GM12878 (cell line): ENCODE measurements around the gene MALT1. TPM values are rescaled to one million over a fixed set of nuclear protein-coding genes. Genes with fewer than 3 reads are reported as not detected.

Experiments
- ATAC-seq: fragments of 200-7000 bp; cut with Tn5 transposase; 3 replicates; pipeline ENCODE4 v1.9.1; 2020; ENCODE audit warnings: mild to moderate bottlenecking, moderate library complexity
- Bru-seq: library from RNA; stranded (reverse); fragments of 400-500 nt; gene quantifications from one replicate; lab custom pipeline; 2021; lab: Mats Ljungman, UMichigan
- BruChase-seq, 2 experiments: library from RNA; stranded (reverse); fragments of 400-500 nt; gene quantifications; one replicate each; lab custom pipeline; 2021; lab: Mats Ljungman, UMichigan
- BruUV-seq: library from RNA; stranded (reverse); fragments of 400-500 nt; replicated peaks from 2 replicates; lab custom pipeline; 2021; lab: Mats Ljungman, UMichigan
- CTCF ChIA-PET: fragments of 300-600 bp; sonication (Branson Sonifier 250); formaldehyde crosslinking; extraction: SDS; loops from one replicate; lab custom pipeline; 2021; ENCODE audit warnings: inconsistent platforms; lab: Yijun Ruan, JAX
- POLR2A ChIA-PET: fragments of 350-600 bp; formaldehyde crosslinking; extraction: SDS; loops from one replicate; lab custom pipeline; 2021; ENCODE audit warnings: inconsistent platforms; lab: Charles Lee
- RAD21 ChIA-PET: fragments of 300-600 bp; sonication (Branson Sonifier 250); formaldehyde crosslinking; loops from one replicate; lab custom pipeline; 2023; ENCODE audit warnings: antibody characterized with exemption; ENCODE audit not compliant: unreplicated experiment; lab: Charles Lee
- SMC1A ChIA-PET: fragments of 300-600 bp; sonication (Branson Sonifier 250); formaldehyde crosslinking; loops from one replicate; lab custom pipeline; 2023; ENCODE audit not compliant: unreplicated experiment, uncharacterized antibody; lab: Charles Lee
- DNase-seq: peaks from one replicate; pipeline ENCODE4 v3.0.0-alpha.2; 2011; ENCODE audit warnings: low read depth, low spot score
- FAIRE-seq: peaks from 3 replicates; lab custom pipeline; 2011; peaks lifted over from hg19 to GRCh38; lab: Jason Lieb, UNC
- H2AFZ ChIP-seq: 2 replicates; pipeline ENCODE4 v1.6.0; 2011; ENCODE audit warnings: low read depth, low read length, control low read depth; ENCODE audit not compliant: control insufficient read depth
- H3K27ac ChIP-seq: 2 replicates; pipeline ENCODE4 v1.5.1; 2011; ENCODE audit warnings: control low read depth; ENCODE audit not compliant: control insufficient read depth, insufficient read depth
- H3K27me3 ChIP-seq, 2 experiments: replicated peaks in 1 of 2; 2 replicates each; pipeline versions ENCODE4 v1.6.0 to v1.6.1; 2011; ENCODE audit warnings: low read length in 1 of 2; ENCODE audit not compliant: control insufficient read depth in 2 of 2, insufficient read depth in 2 of 2
- H3K36me3 ChIP-seq, 2 experiments: 2 replicates each; pipeline ENCODE4 v1.5.1; 2011; ENCODE audit warnings: low read length in 1 of 2; ENCODE audit not compliant: control insufficient read depth in 2 of 2, insufficient read depth in 2 of 2
- H3K4me1 ChIP-seq: 2 replicates; pipeline ENCODE4 v1.6.1; 2011; ENCODE audit warnings: mild to moderate bottlenecking, low read length, moderate library complexity, mixed read lengths; ENCODE audit not compliant: control insufficient read depth, insufficient read depth
- H3K4me2 ChIP-seq: 2 replicates; pipeline ENCODE4 v1.6.0; 2011; ENCODE audit warnings: control low read depth; ENCODE audit not compliant: control insufficient read depth, insufficient read depth
- H3K4me3 ChIP-seq: fragments of 200-600 bp; sonication (generic); 2 replicates; pipeline ENCODE4 v1.5.1; 2016
- H3K79me2 ChIP-seq: 2 replicates; pipeline ENCODE4 v1.6.0; 2011; ENCODE audit warnings: low read length; ENCODE audit not compliant: control insufficient read depth, insufficient read depth
- H3K9ac ChIP-seq: 2 replicates; pipeline ENCODE4 v1.8.0; 2011; ENCODE audit warnings: low read length, control low read depth, mixed read lengths; ENCODE audit not compliant: control insufficient read depth, insufficient read depth
- H3K9me3 ChIP-seq: replicated peaks from 3 replicates; pipeline ENCODE4 v1.5.1; 2011; ENCODE audit warnings: mild to moderate bottlenecking, low read length; ENCODE audit not compliant: control insufficient read depth, insufficient read depth
- H4K20me1 ChIP-seq: 2 replicates; pipeline ENCODE4 v1.6.0; 2011; ENCODE audit not compliant: control insufficient read depth, insufficient read depth
- KAT2A ChIP-seq: conservative IDR thresholded peaks from 2 replicates; pipeline ENCODE4 v1.6.1; 2011; ENCODE audit warnings: low read depth, low read length; ENCODE audit not compliant: control insufficient read depth
- NFXL1 ChIP-seq: fragments of 450-650 bp; IDR thresholded peaks from 2 replicates; pipeline ENCODE4 v1.6.1; 2017; ENCODE audit warnings: antibody characterized with exemption, mild to moderate bottlenecking, borderline replicate concordance
- NR2F1 ChIP-seq: fragments of 450-650 bp; conservative IDR thresholded peaks from 2 replicates; pipeline ENCODE4 v1.6.1; 2017; ENCODE audit warnings: mild to moderate bottlenecking
- POLR2A ChIP-seq: IDR thresholded peaks from 2 replicates; pipeline ENCODE4 v1.6.1; 2011; ENCODE audit warnings: low read depth, mild to moderate bottlenecking, low read length
- SMAD1 ChIP-seq: fragments of 450-650 bp; IDR thresholded peaks from 2 replicates; pipeline ENCODE4 v1.6.1; 2018; ENCODE audit warnings: mild to moderate bottlenecking, low read depth; ENCODE audit not compliant: partially characterized antibody
- TAF1 ChIP-seq: IDR thresholded peaks from 2 replicates; pipeline ENCODE4 v1.6.1; 2011; ENCODE audit warnings: mild to moderate bottlenecking, low read depth, low read length, borderline replicate concordance
- ZBTB40 ChIP-seq: fragments of 450-650 bp; IDR thresholded peaks from 2 replicates; pipeline ENCODE4 v1.6.1; 2016; ENCODE audit warnings: mild to moderate bottlenecking, moderate library complexity, borderline replicate concordance
- WGBS: methylation state at CpG from one replicate; pipeline ENCODE4 v1.1.6; 2016; ENCODE audit warnings: low lambda C conversion rate; ENCODE audit not compliant: insufficient replicate concordance, insufficient coverage; ENCODE audit errors: missing lambda C conversion rate; 5-methylcytosine and 5-hydroxymethylcytosine counted together
- in situ Hi-C: fragments of 300-500 bp; cut with MboI; formaldehyde crosslinking; loops from 9 replicates; pipeline ENCODE4 v1.14.3; 2018; ENCODE audit warnings: mixed read lengths
- intact Hi-C: fragments of 100-400 bp; cut with micrococcal nuclease; formaldehyde crosslinking; loops from one replicate; pipeline ENCODE4 v1.14.2; 2022; ENCODE audit not compliant: unreplicated experiment
- long read RNA-seq, 2 experiments: library from polyadenylated mRNA; unstranded; transcript quantifications; one replicate each; pipeline ENCODE4 v2.0.0, GENCODE V29; 2019 to 2020
- polyA minus RNA-seq, 3 experiments: library from RNA; depleted of rRNA, polyadenylated mRNA; stranded (reverse); fragments of >200 nt; gene quantifications; 2 replicates each; pipeline ENCODE4 v1.2.3, GENCODE V29; 2011
- polyA plus RNA-seq, 11 experiments: library from polyadenylated mRNA; depleted of rRNA in 4 of 11; unstranded in 6 of 11; stranded (reverse) in 5 of 11; fragments of >200 nt; fragmentation: Nextera tagmentation in 4 of 11; fragmentation: Illumina TruSeq in 1 of 11; extraction: Ambion mirVana in 4 of 11; extraction: Trizol in 1 of 11; gene quantifications; 1 replicate in 1 of 11; 2 replicates in 10 of 11; pipeline versions ENCODE4 v1.2.1 to v1.2.3, GENCODE V29; 2011 to 2016; ENCODE audit warnings: inconsistent platforms in 2 of 11, missing spikeins in 2 of 11, low read depth in 1 of 11
- total RNA-seq, 4 experiments: library from RNA; depleted of rRNA in 3 of 4; stranded (reverse); fragments of >200 nt in 3 of 4; fragmentation: Illumina TruSeq in 1 of 4; extraction: Trizol in 1 of 4; gene quantifications; 2 replicates each; pipeline versions ENCODE4 v1.2.1 to v1.2.3, GENCODE V29; 2013 to 2021
- TF ChIP-seq, protein P1 (sequence below): fragments of 450-650 bp; formaldehyde crosslinking; IDR thresholded peaks from 2 replicates; pipeline ENCODE4 v1.4.0; 2022; ENCODE audit warnings: mild to moderate bottlenecking, moderate library complexity
- TF ChIP-seq, protein P2 (sequence below): fragments of 450-650 bp; IDR thresholded peaks from 2 replicates; pipeline ENCODE4 v1.6.1; 2017; ENCODE audit warnings: low read depth, mild to moderate bottlenecking, moderate library complexity

Gene MALT1
- 326 and 345 TPM in 2 replicates for total RNA-seq (2013; cell fraction: nucleolus; rRNA removed)
- total RNA-seq (2014; rRNA removed) (61.5 and 79.2 TPM in 2 replicates), total RNA-seq (2014; rRNA removed; fragmentation: Illumina TruSeq; extraction: Trizol) (65.8 and 71.2 TPM in 2 replicates), total RNA-seq (2021) (49.8 and 50.6 TPM in 2 replicates), polyA plus RNA-seq (2011; rRNA removed) (126 and 179 TPM in 2 replicates), polyA plus RNA-seq (2014; fragmentation: Illumina TruSeq; extraction: Trizol) (54.2 and 67.3 TPM in 2 replicates), polyA plus RNA-seq (2014; fragmentation: Nextera tagmentation; extraction: Ambion mirVana) (10 to 100 TPM; 17.6 to 32.5 TPM), polyA plus RNA-seq (2014; rRNA removed) (33.9 and 40.3 TPM in 2 replicates), polyA plus RNA-seq (2016; fragmentation: Nextera tagmentation; extraction: Ambion mirVana) (10 to 100 TPM; 32.5 to 37.2 TPM), polyA minus RNA-seq (2011; rRNA and poly(A)+ RNA removed) (83.9 and 129 TPM in 2 replicates), Bru-seq, nascent RNA (percentile 97 among the genes with signal in this experiment), BruChase-seq, experiment 1, labeled RNA remaining after a 6-hour chase (percentile 96 among the genes with signal in this experiment), BruChase-seq, experiment 2, labeled RNA remaining after a 2-hour chase (percentile 97 among the genes with signal in this experiment)
- 19.6 TPM for polyA plus RNA-seq (2011; ENCODE audit: low read depth)
- 40.3 and 53.0 TPM in 2 replicates for polyA plus RNA-seq (2011; cell fraction: cytosol; rRNA removed)
- polyA plus RNA-seq (2011; cell fraction: nucleus; rRNA removed): 145 and 211 TPM in 2 replicates
- 25.7 and 45.2 TPM in 2 replicates for polyA plus RNA-seq (2012)
- 28.5 and 42.0 TPM in 2 replicates for polyA minus RNA-seq (2011; cell fraction: cytosol; rRNA and poly(A)+ RNA removed)
- polyA minus RNA-seq (2011; cell fraction: nucleus; rRNA and poly(A)+ RNA removed): 66.7 and 73.4 TPM in 2 replicates
- long read RNA-seq, experiment 1, full-length matches to known transcripts: 1 of 5 reads
- long read RNA-seq, experiment 1, partial matches to known transcripts: 1 of 5 reads
- long read RNA-seq, experiment 1, other reads (novel, unspliced or antisense): 3 of 5 reads
- long read RNA-seq, experiment 2, partial matches to known transcripts: 20 of 49 reads
- long read RNA-seq, experiment 2, other reads (novel, unspliced or antisense): 27 of 49 reads

DNA sequence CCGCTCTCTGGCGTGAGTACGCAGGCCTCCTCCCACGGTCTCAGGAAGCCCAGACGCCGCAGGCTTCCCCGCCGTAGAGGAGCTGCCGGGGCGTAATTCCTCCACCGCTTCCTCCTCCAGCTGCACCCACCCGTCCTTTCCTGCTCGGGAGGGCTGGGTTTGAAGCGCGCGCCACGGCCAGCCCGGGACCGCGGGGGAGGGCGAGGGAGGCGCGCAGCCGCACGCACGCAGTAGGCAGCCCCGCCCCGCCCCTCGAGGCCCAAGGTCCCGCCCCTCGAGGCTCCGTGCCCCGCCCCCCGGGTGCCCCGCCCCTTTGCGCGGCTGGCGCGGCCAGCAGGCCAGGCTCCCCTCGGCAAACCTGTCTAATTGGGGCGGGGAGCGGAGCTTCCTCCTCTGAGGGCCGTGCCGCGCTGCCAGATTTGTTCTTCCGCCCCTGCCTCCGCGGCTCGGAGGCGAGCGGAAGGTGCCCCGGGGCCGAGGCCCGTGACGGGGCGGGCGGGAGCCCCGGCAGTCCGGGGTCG is at the start of gene MALT1:
Gene MALT1, plus strand, starts transcription at position 355 of the 521 bp plus-strand sequence. CDS start 179 bp downstream, outside the sequence.
- ChIA-PET POLR2A (interaction anchor here (0.8 to 5.6 kb wide), 15 partner anchors 10 to 1235 kb away, joined by 3 to 51 read pairs (median 9); no protein-coding TSS in a partner anchor), SMC1A (interaction anchor here (0.7 to 29.9 kb wide), 18 partner anchors 11 to 135 kb away, joined by 3 to 682 read pairs (median 5); no protein-coding TSS in a partner anchor), RAD21 (interaction anchor here (0.7 to 8.6 kb wide), 22 partner anchors 11 to 299 kb away, joined by 3 to 113 read pairs (median 4); no protein-coding TSS in a partner anchor), CTCF (interaction anchor here (0.5 to 5.5 kb wide), 12 partner anchors 10 to 176 kb away, joined by 3 to 33 read pairs (median 6); no protein-coding TSS in a partner anchor)
- WGBS: under 1% methylated on average over 33 of the region's 60 CpGs
- Histone ChIP-seq H3K27ac (peak within 1 kb of the TSS; percentile 93), H3K27me3 (no peaks in the 10 kb centered on the region), H3K9me3 (no peaks in the 10 kb centered on the region), H4K20me1 (no peaks in the 10 kb centered on the region; the same call in 1 of the 2 replicates), H3K4me3 (peak within 1 kb of the TSS; percentile 95), H3K4me2 (peak within 1 kb of the TSS; percentile 99), H3K9ac (peak within 1 kb of the TSS; percentile 93), H3K4me1 (peaks cover 16% of the 10 kb centered on the region; the same call in 1 of the 2 replicates), H3K36me3 (no peaks in the 10 kb centered on the region), H2AFZ (peak within 1 kb of the TSS; percentile 57), H3K79me2 (peaks cover 63% of the 10 kb centered on the region)
- DNase-seq (peak; percentile 75), FAIRE-seq (peak; percentile 83), ATAC-seq (peak; percentile 78)
- intact Hi-C loops: loop anchor here (2.0 kb wide), 1 partner anchor 130 kb away; no protein-coding TSS in a partner anchor
- in situ Hi-C loops: loop anchor here (25.0 kb wide), 1 partner anchor 1241 kb away; no protein-coding TSS in a partner anchor
- BruUV-seq: no TSS peak
- TF ChIP-seq SMAD1 (no peak), ZBTB40 (no peak), TAF1 (peak; percentile 97), POLR2A (peak; percentile 96), KAT2A (no peak), NR2F1 (no peak), NFXL1 (no peak)
- TF ChIP-seq, protein P1, sequence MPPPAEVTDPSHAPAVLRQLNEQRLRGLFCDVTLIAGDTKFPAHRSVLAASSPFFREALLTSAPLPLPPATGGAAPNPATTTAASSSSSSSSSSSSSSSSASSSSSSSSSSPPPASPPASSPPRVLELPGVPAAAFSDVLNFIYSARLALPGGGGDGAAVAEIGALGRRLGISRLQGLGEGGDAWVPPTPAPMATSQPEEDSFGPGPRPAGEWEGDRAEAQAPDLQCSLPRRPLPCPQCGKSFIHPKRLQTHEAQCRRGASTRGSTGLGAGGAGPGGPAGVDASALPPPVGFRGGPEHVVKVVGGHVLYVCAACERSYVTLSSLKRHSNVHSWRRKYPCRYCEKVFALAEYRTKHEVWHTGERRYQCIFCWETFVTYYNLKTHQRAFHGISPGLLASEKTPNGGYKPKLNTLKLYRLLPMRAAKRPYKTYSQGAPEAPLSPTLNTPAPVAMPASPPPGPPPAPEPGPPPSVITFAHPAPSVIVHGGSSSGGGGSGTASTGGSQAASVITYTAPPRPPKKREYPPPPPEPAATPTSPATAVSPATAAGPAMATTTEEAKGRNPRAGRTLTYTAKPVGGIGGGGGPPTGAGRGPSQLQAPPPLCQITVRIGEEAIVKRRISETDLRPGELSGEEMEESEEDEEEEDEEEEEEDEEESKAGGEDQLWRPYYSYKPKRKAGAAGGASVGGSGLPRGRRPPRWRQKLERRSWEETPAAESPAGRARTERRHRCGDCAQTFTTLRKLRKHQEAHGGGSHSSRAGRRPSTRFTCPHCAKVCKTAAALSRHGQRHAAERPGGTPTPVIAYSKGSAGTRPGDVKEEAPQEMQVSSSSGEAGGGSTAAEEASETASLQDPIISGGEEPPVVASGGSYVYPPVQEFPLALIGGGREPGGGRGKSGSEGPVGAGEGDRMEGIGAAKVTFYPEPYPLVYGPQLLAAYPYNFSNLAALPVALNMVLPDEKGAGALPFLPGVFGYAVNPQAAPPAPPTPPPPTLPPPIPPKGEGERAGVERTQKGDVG (CRISPR knock-in tag): no peak
- TF ChIP-seq, protein P2, sequence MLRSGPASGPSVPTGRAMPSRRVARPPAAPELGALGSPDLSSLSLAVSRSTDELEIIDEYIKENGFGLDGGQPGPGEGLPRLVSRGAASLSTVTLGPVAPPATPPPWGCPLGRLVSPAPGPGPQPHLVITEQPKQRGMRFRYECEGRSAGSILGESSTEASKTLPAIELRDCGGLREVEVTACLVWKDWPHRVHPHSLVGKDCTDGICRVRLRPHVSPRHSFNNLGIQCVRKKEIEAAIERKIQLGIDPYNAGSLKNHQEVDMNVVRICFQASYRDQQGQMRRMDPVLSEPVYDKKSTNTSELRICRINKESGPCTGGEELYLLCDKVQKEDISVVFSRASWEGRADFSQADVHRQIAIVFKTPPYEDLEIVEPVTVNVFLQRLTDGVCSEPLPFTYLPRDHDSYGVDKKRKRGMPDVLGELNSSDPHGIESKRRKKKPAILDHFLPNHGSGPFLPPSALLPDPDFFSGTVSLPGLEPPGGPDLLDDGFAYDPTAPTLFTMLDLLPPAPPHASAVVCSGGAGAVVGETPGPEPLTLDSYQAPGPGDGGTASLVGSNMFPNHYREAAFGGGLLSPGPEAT: peak; percentile 65; the same call in 1 of the 2 replicates
